Gastroesophageal sphincter (tissue), 4 donors: ENCODE measurements around the gene STT3B. TPM values are rescaled to one million over a fixed set of nuclear protein-coding genes. Genes with fewer than 3 reads are reported as not detected.

Experiments used
- ATAC-seq: fragments of 150-250 bp; one replicate; pipeline ENCODE4 v1.9.1; 2016; ENCODE audit warnings: mild to moderate bottlenecking, moderate library complexity
- H3K27ac ChIP-seq, 4 donors: fragments of 200-600 bp; sonication (generic) in 3 of 4; 1 replicate in 3 of 4; 2 replicates in 1 of 4; pipeline ENCODE4 v1.5.1; 2016 to 2019
- H3K27me3 ChIP-seq: fragments of 200-600 bp; sonication (generic); one replicate; pipeline ENCODE4 v1.5.1; 2019
- H3K36me3 ChIP-seq, 2 donors: fragments of 200-600 bp; sonication (generic); one replicate each; pipeline ENCODE4 v1.5.1; 2019; ENCODE audit warnings: control low read depth in 1 of 2
- H3K4me1 ChIP-seq, 3 donors: fragments of 200-600 bp; sonication (generic); 1 replicate in 2 of 3; 2 replicates in 1 of 3; pipeline ENCODE4 v1.5.1; 2016 to 2019; ENCODE audit warnings: control low read depth in 2 of 3
- H3K4me3 ChIP-seq, 2 donors: fragments of 200-600 bp; sonication (generic); one replicate each; pipeline ENCODE4 v1.5.1; 2019; ENCODE audit warnings: mild to moderate bottlenecking in 1 of 2, moderate library complexity in 1 of 2
- H3K9me3 ChIP-seq, 3 donors: fragments of 200-600 bp; sonication (generic); one replicate each; pipeline ENCODE4 v1.5.1; 2017 to 2019; ENCODE audit warnings: control low read depth in 2 of 3
- CTCF ChIP-seq, 4 experiments: fragments of 200-600 bp in 2 of 4; fragments of 450-650 bp in 2 of 4; sonication (generic) in 1 of 4; IDR thresholded peaks; one replicate each; pipeline ENCODE4 v1.5.1; 2017 to 2019; ENCODE audit warnings: antibody characterized with exemption in 4 of 4, mild to moderate bottlenecking in 2 of 4, moderate library complexity in 2 of 4
- EP300 ChIP-seq: sonication (generic); formaldehyde crosslinking; IDR thresholded peaks from one replicate; pipeline ENCODE4 v1.6.1; 2017; ENCODE audit warnings: antibody characterized with exemption, mild to moderate bottlenecking
- POLR2A ChIP-seq, 2 donors: fragments of 450-650 bp; IDR thresholded peaks; one replicate each; pipeline ENCODE4 v1.6.1; 2017; ENCODE audit warnings: antibody characterized with exemption in 2 of 2, mild to moderate bottlenecking in 2 of 2, moderate library complexity in 1 of 2
- POLR2AphosphoS5 ChIP-seq: sonication (generic); formaldehyde crosslinking; IDR thresholded peaks from one replicate; pipeline ENCODE4 v1.6.1; 2017; ENCODE audit warnings: antibody characterized with exemption
- WGBS, 2 donors: methylation state at CpG; one replicate each; pipeline ENCODE4 v1.1.5; 2018; ENCODE audit warnings: low coverage in 1 of 2; 5-methylcytosine and 5-hydroxymethylcytosine counted together
- total RNA-seq, 4 donors: library from RNA; depleted of rRNA; stranded (reverse); fragments of >200 nt; gene quantifications; one replicate each; pipeline ENCODE4 v1.1.0, GENCODE V29; 2016

STT3B gene
- total RNA-seq, 4 donors from 2014 or later = 75.4 to 107 (median 94.1) TPM

- TF ChIP-seq CTCF (IDR thresholded peaks at IDR 0.05) = no peak
- TF ChIP-seq EP300 = no peak
- no peak for TF ChIP-seq POLR2A (IDR thresholded peaks at IDR 0.05)
- TF ChIP-seq POLR2AphosphoS5 = no peak
- no peaks in the 10 kb centered on the region for H3K9me3 ChIP-seq
- no peaks in the 10 kb centered on the region for H3K27me3 ChIP-seq
- peaks cover 0 to 74% of the 10 kb centered on the region in 2 donors for H3K36me3 ChIP-seq
- no peak overlapping the region for H3K4me3 ChIP-seq
- ATAC-seq = no peak
- no peaks in the 10 kb centered on the region for H3K4me1 ChIP-seq
- H3K27ac ChIP-seq = no peak overlapping the region
- WGBS, 2 donors = 76 to 91% methylated on average over 1 to 2 of the region's 2 CpGs
Measured at GRCh38 chr3:31625358-31625757, 92.6 kb downstream of the STT3B start.

- H3K36me3 ChIP-seq = peaks cover 0 to 78% of the 10 kb centered on the region in 2 donors
- no peaks in the 10 kb centered on the region for H3K9me3 ChIP-seq
- H3K4me3 ChIP-seq = no peak overlapping the region
- WGBS, 2 donors = 89 to 94% methylated on average over 2 to 5 of the region's 5 CpGs
- no peaks in the 10 kb centered on the region for H3K27me3 ChIP-seq
- no peak for TF ChIP-seq POLR2AphosphoS5
- TF ChIP-seq POLR2A (IDR thresholded peaks at IDR 0.05) = no peak
- no peak for TF ChIP-seq EP300
- TF ChIP-seq CTCF (IDR thresholded peaks at IDR 0.05) = no peak
- H3K4me1 ChIP-seq = no peaks in the 10 kb centered on the region
- ATAC-seq = no peak
- H3K27ac ChIP-seq = no peak overlapping the region
Measured at GRCh38 chr3:31629054-31629453, 96.3 kb downstream of the STT3B start.

- Histone ChIP-seq H3K27me3 (no peaks in the 10 kb centered on the region), H3K4me1 (no peaks in the 10 kb centered on the region), H3K9me3 (no peaks in the 10 kb centered on the region), H3K36me3 (peaks cover 0 to 53% of the 10 kb centered on the region in 2 donors), H3K27ac (no peak overlapping the region), H3K4me3 (no peak overlapping the region)
- 61 to 100% methylated on average over 2 of the region's 2 CpGs for WGBS, 2 donors
- TF ChIP-seq POLR2AphosphoS5 (no peak), POLR2A (IDR thresholded peaks at IDR 0.05) (no peak), EP300 (no peak), CTCF (IDR thresholded peaks at IDR 0.05) (no peak)
- no peak for ATAC-seq
Measured at GRCh38 chr3:31634476-31634875, 101.8 kb downstream of the STT3B start.

GRCh38 chr3:31635545-31635944 is 102.8 kb downstream of the STT3B start:
- 8 to 42% methylated on average over 1 of the region's 1 CpG for WGBS, 2 donors

More at GRCh38 chr3:31635545-31635944, 102.8 kb downstream of the STT3B start:
- peaks cover 0 to 42% of the 10 kb centered on the region in 2 donors for H3K36me3 ChIP-seq
- H3K4me1 ChIP-seq = no peaks in the 10 kb centered on the region
- ATAC-seq = no peak
- no peak overlapping the region for H3K4me3 ChIP-seq
- no peaks in the 10 kb centered on the region for H3K9me3 ChIP-seq
- H3K27ac ChIP-seq = no peak overlapping the region
- TF ChIP-seq POLR2AphosphoS5 (no peak), CTCF (IDR thresholded peaks at IDR 0.05) (no peak), POLR2A (IDR thresholded peaks at IDR 0.05) (no peak), EP300 (no peak)
- no peaks in the 10 kb centered on the region for H3K27me3 ChIP-seq
